Measurements from ENCODE around the gene MSI2. TPM values are rescaled to one million over a fixed set of nuclear protein-coding genes. Genes with fewer than 3 reads are reported as not detected.

MSI2 gene
- total RNA-seq, 2 experiments from 2014 or later: 59.6 to 61.7 TPM

GRCh38 chr17:57456622-57457021 is 200.3 kb downstream of the MSI2 start:
- DNase-seq (no peak), ATAC-seq (no peak)
- ChIA-PET CTCF (no interaction called here), POLR2A (no interaction called here)
- no peak for TF ChIP-seq CTCF (IDR thresholded peaks at IDR 0.05)
- Mint-ChIP-seq H3K4me1 (ENCODE audit: low read depth) (peaks cover 70% of the 10 kb centered on the region), H3K36me3 (ENCODE audit: low read depth) (peaks cover 18% of the 10 kb centered on the region), H3K27ac (peak overlapping the region; percentile 64), H3K9me3 (no peaks in the 10 kb centered on the region), H3K27me3 (no peaks in the 10 kb centered on the region), H3K4me3 (no peak overlapping the region)
- intact Hi-C loops (cut with micrococcal nuclease): loop anchor here (5.0 kb wide), 1 partner anchor 146 kb away; no protein-coding TSS in a partner anchor

GRCh38 chr17:57457188-57457587 is 200.9 kb downstream of the MSI2 start:
- Mint-ChIP-seq H3K36me3 (ENCODE audit: low read depth) (peaks cover 20% of the 10 kb centered on the region), H3K27ac (no peak overlapping the region), H3K9me3 (no peaks in the 10 kb centered on the region), H3K4me3 (no peak overlapping the region), H3K27me3 (no peaks in the 10 kb centered on the region), H3K4me1 (ENCODE audit: low read depth) (peaks cover 72% of the 10 kb centered on the region)
- POLR2A ChIA-PET: no interaction called here
- CTCF ChIA-PET: no interaction called here
- no peak for TF ChIP-seq CTCF (IDR thresholded peaks at IDR 0.05)
- no peak for ATAC-seq
- no peak for DNase-seq
- intact Hi-C loops (cut with micrococcal nuclease): loop anchor here (5.0 kb wide), 1 partner anchor 145 kb away; no protein-coding TSS in a partner anchor

- no peaks in the 10 kb centered on the region for H3K27me3 Mint-ChIP-seq
- H3K36me3 Mint-ChIP-seq (ENCODE audit: low read depth): peaks cover 16% of the 10 kb centered on the region
- no peak overlapping the region for H3K4me3 Mint-ChIP-seq
- POLR2A ChIA-PET: no interaction called here
- TF ChIP-seq CTCF (IDR thresholded peaks at IDR 0.05): no peak
- CTCF ChIA-PET: no interaction called here
- H3K4me1 Mint-ChIP-seq (ENCODE audit: low read depth): peaks cover 77% of the 10 kb centered on the region
- intact Hi-C loops (cut with micrococcal nuclease): loop anchor here (5.0 kb wide), 1 partner anchor 143 kb away; no protein-coding TSS in a partner anchor
- DNase-seq (no peak), ATAC-seq (no peak)
- H3K27ac Mint-ChIP-seq: peak overlapping the region; percentile 84
- no peaks in the 10 kb centered on the region for H3K9me3 Mint-ChIP-seq
Measured at GRCh38 chr17:57458718-57459285, 202.5 kb downstream of the MSI2 start.

GRCh38 chr17:57459286-57459915 is 203.1 kb downstream of the MSI2 start:
- POLR2A ChIA-PET: no interaction called here
- no peak for TF ChIP-seq CTCF (IDR thresholded peaks at IDR 0.05)
- Mint-ChIP-seq H3K27ac (peak overlapping the region; percentile 84), H3K4me1 (ENCODE audit: low read depth) (peaks cover 79% of the 10 kb centered on the region), H3K9me3 (no peaks in the 10 kb centered on the region), H3K27me3 (no peaks in the 10 kb centered on the region), H3K36me3 (ENCODE audit: low read depth) (peaks cover 17% of the 10 kb centered on the region), H3K4me3 (no peak overlapping the region)
- CTCF ChIA-PET: no interaction called here
- intact Hi-C loops (cut with micrococcal nuclease): loop anchor here (5.0 kb wide), 1 partner anchor 143 kb away; no protein-coding TSS in a partner anchor
- peak; percentile 69 for DNase-seq
- peak; percentile 23 for ATAC-seq

GRCh38 chr17:57461082-57461481 is 204.8 kb downstream of the MSI2 start:
- H3K4me3 Mint-ChIP-seq: no peak overlapping the region
- H3K36me3 Mint-ChIP-seq (ENCODE audit: low read depth): peaks cover 12% of the 10 kb centered on the region
- ChIA-PET CTCF (interaction anchor here (0.6 to 1.2 kb wide), 3 partner anchors 20 to 218 kb away, joined by 3 read pairs; no protein-coding TSS in a partner anchor), POLR2A (interaction anchor here (0.8 to 1.4 kb wide), 4 partner anchors 18 to 140 kb away, joined by 3 to 6 read pairs (median 3); no protein-coding TSS in a partner anchor)
- peak overlapping the region; percentile 82 for H3K27ac Mint-ChIP-seq
- peak; percentile 68 for DNase-seq
- intact Hi-C loops (cut with micrococcal nuclease): no loop called here
- no peak for TF ChIP-seq CTCF (IDR thresholded peaks at IDR 0.05)
- ATAC-seq: peak; percentile 29
- H3K4me1 Mint-ChIP-seq (ENCODE audit: low read depth): peaks cover 71% of the 10 kb centered on the region
- H3K27me3 Mint-ChIP-seq: no peaks in the 10 kb centered on the region
- no peaks in the 10 kb centered on the region for H3K9me3 Mint-ChIP-seq

Data from activated CD8-positive, alpha-beta T cell treated with anti-CD3 and anti-CD28 coated beads for 36 hours (primary cell).